WTC11 (cell line): ENCODE data around the gene SMAP1.

Source experiments
- CREM ChIP-seq: sonication (generic); formaldehyde crosslinking; IDR thresholded peaks from 2 replicates; pipeline ENCODE4 v1.8.1; 2022; ENCODE audit warnings: mild to moderate bottlenecking, missing genetic modification reagents, moderate library complexity
- ELF4 ChIP-seq: sonication (generic); formaldehyde crosslinking; IDR thresholded peaks from 2 replicates; pipeline ENCODE4 v1.8.1; 2022; ENCODE audit warnings: low read depth, mild to moderate bottlenecking, moderate library complexity, missing genetic modification reagents
- ESRRA ChIP-seq: sonication (generic); formaldehyde crosslinking; IDR thresholded peaks from 2 replicates; pipeline ENCODE4 v1.8.1; 2022; ENCODE audit warnings: mild to moderate bottlenecking, missing genetic modification reagents, borderline replicate concordance
- NR2C2 ChIP-seq: sonication (generic); formaldehyde crosslinking; IDR thresholded peaks from 2 replicates; pipeline ENCODE4 v1.8.0; 2022; ENCODE audit warnings: mild to moderate bottlenecking, missing genetic modification reagents
- TF ChIP-seq, protein P1 (sequence below): fragments of 200-600 bp; IDR thresholded peaks from 2 replicates; pipeline ENCODE4 v1.8.0; 2022; ENCODE audit warnings: antibody characterized with exemption
- TF ChIP-seq, protein P2 (sequence below): sonication (generic); formaldehyde crosslinking; IDR thresholded peaks from 2 replicates; pipeline ENCODE4 v1.8.1; 2023; ENCODE audit warnings: mild to moderate bottlenecking, missing genetic modification reagents, moderate library complexity
- TF ChIP-seq, protein P3 (sequence below): sonication (generic); formaldehyde crosslinking; IDR thresholded peaks from 2 replicates; pipeline ENCODE4 v1.8.0; 2022; ENCODE audit warnings: mild to moderate bottlenecking, missing genetic modification reagents

DNA sequence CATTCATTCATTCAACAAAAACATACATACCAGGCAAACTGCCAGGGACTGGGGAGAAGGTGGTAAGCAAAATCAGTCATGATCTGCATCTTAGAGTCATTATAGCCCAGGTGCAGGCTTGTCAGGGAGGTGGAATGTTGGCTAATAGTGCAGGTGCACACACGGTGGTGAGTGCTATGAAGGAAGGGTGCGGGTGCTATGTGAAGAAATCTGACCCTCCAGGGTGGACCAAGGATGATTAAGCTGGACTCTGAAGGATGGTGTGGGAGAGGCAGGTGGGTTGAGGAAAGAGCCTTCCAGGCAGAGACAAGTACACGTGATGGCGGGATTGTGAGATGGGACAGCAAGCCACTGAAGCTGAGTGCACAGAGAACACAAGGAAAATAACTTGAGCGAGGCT, 211.8 kb downstream of the SMAP1 start:
- TF ChIP-seq, protein P1, sequence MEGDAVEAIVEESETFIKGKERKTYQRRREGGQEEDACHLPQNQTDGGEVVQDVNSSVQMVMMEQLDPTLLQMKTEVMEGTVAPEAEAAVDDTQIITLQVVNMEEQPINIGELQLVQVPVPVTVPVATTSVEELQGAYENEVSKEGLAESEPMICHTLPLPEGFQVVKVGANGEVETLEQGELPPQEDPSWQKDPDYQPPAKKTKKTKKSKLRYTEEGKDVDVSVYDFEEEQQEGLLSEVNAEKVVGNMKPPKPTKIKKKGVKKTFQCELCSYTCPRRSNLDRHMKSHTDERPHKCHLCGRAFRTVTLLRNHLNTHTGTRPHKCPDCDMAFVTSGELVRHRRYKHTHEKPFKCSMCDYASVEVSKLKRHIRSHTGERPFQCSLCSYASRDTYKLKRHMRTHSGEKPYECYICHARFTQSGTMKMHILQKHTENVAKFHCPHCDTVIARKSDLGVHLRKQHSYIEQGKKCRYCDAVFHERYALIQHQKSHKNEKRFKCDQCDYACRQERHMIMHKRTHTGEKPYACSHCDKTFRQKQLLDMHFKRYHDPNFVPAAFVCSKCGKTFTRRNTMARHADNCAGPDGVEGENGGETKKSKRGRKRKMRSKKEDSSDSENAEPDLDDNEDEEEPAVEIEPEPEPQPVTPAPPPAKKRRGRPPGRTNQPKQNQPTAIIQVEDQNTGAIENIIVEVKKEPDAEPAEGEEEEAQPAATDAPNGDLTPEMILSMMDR: no peak
- TF ChIP-seq, protein P2, sequence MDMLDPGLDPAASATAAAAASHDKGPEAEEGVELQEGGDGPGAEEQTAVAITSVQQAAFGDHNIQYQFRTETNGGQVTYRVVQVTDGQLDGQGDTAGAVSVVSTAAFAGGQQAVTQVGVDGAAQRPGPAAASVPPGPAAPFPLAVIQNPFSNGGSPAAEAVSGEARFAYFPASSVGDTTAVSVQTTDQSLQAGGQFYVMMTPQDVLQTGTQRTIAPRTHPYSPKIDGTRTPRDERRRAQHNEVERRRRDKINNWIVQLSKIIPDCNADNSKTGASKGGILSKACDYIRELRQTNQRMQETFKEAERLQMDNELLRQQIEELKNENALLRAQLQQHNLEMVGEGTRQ: no peak
- TF ChIP-seq NR2C2 (CRISPR knock-in tag) (no peak), ESRRA (no peak), CREM (CRISPR knock-in tag) (no peak), ELF4 (CRISPR knock-in tag) (no peak)
- TF ChIP-seq, protein P3, sequence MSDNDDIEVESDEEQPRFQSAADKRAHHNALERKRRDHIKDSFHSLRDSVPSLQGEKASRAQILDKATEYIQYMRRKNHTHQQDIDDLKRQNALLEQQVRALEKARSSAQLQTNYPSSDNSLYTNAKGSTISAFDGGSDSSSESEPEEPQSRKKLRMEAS (CRISPR knock-in tag): no peak
